CD4-positive, alpha-beta T cell treated with Interleukin-10 for 1 hour (primary cell): ENCODE measurements around the gene PCBP1.
"Not testable (repeated sequence)": the region's sequence is repeated elsewhere in the genome, so short reads cannot be mapped to it uniquely, and the experiment has no call there.

ENCODE experiments used
- DNase-seq: peaks from one replicate; pipeline ENCODE4 v3.0.0-alpha.2; 2020

PCBP1 gene

GRCh38 chr2:70128005-70128404 is 40.7 kb downstream of the PCBP1 start:
- DNase-seq: no peak

GRCh38 chr2:70131344-70132143 is 44.3 kb downstream of the PCBP1 start:
- peak; percentile 54 for DNase-seq

- DNase-seq: peak; percentile 65
These were observed 45.2 kb downstream of the PCBP1 start for GRCh38 chr2:70132244-70133126.

- DNase-seq: no peak
These were observed 45.8 kb downstream of the PCBP1 start for GRCh38 chr2:70133127-70133452.

GRCh38 chr2:70133491-70134322 is 46.4 kb downstream of the PCBP1 start:
- DNase-seq: peak; percentile 60

- DNase-seq: not testable (repeated sequence)
These were observed 47.2 kb downstream of the PCBP1 start for GRCh38 chr2:70134323-70134983.
